ENCODE results near the gene GLUD1.

DNA sequence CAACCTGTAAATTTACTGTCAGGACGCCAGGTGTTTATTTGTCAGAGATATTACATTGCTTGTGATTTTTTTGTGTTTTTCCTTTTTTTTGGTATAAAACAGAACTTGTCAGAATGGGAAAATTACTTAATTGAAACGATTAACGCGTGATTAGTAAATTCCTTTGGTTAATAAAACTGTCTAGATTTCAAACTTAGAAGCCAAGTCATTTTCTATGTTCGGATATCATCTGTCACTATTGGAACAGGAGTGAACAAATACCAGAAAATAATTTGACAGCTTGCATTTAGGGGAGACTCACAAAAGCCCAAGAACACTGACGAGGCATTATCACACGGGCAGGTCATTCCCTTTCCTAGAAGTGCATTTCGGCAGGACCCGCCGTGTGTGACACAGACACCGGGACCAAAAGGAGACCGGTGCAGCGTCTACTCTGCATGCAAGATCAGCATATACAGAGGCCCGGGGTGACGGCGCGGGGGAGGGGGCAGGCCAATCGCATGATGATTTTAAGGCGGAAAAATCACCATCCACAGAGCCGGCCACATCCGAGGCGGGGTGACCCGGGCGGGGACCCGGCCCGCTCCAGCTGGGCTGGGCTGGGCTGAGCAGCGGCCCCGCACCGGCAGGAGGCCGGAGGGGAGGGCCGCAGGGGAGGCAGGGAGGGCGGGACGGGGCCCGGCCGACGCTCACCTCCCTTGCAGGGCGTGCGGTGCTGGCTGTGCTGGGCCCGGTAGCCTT lies 841 bp downstream of the GLUD1 start:
- TF ChIP-seq, protein P1, sequence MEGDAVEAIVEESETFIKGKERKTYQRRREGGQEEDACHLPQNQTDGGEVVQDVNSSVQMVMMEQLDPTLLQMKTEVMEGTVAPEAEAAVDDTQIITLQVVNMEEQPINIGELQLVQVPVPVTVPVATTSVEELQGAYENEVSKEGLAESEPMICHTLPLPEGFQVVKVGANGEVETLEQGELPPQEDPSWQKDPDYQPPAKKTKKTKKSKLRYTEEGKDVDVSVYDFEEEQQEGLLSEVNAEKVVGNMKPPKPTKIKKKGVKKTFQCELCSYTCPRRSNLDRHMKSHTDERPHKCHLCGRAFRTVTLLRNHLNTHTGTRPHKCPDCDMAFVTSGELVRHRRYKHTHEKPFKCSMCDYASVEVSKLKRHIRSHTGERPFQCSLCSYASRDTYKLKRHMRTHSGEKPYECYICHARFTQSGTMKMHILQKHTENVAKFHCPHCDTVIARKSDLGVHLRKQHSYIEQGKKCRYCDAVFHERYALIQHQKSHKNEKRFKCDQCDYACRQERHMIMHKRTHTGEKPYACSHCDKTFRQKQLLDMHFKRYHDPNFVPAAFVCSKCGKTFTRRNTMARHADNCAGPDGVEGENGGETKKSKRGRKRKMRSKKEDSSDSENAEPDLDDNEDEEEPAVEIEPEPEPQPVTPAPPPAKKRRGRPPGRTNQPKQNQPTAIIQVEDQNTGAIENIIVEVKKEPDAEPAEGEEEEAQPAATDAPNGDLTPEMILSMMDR (IDR thresholded peaks at IDR 0.05; ENCODE audit: insufficient read depth, low read depth, low read length): no peak
- no peak for TF ChIP-seq EZH2 (IDR thresholded peaks at IDR 0.05; ENCODE audit: insufficient read depth, low read length)

Measured in astrocyte (in vitro differentiated cells and primary cell).